T47D (cell line): ENCODE data around the gene FAM187B.

Experiments
- DNase-seq, 2 experiments: peaks; one replicate each; pipeline versions ENCODE4 v3.0.0 to v3.0.0-alpha.2; 2011 to 2012; ENCODE audit warnings: low read depth in 1 of 2, low spot score in 1 of 2
- JUND ChIP-seq: IDR thresholded peaks from 2 replicates; pipeline ENCODE4 v1.6.1; 2012; ENCODE audit warnings: low read depth
- in situ Hi-C: cut with HindIII; loops from 2 replicates; pipeline ENCODE4 v1.10.0; 2016; ENCODE audit warnings: low sequenced_read_pairs, low pct_unique_long_range_greater_than_20kb

Gene FAM187B

GRCh38 chr19:35194012-35194984 lies 34.2 kb downstream of the FAM187B start:
- in situ Hi-C loops, result no loop called here
- no peak for DNase-seq
- TF ChIP-seq JUND, result no peak

- no peak for TF ChIP-seq JUND
- in situ Hi-C loops, result no loop called here
- DNase-seq, result no peak
These were observed 43.7 kb downstream of the FAM187B start for GRCh38 chr19:35184884-35185283.

GRCh38 chr19:35184267-35184666 lies 44.3 kb downstream of the FAM187B start:
- in situ Hi-C loops, result no loop called here
- DNase-seq, result no peak
- no peak for TF ChIP-seq JUND

- no peak for DNase-seq
- in situ Hi-C loops, result no loop called here
- TF ChIP-seq JUND, result no peak
These were observed 47.2 kb downstream of the FAM187B start for GRCh38 chr19:35181387-35181786.

- in situ Hi-C loops, result no loop called here
- no peak for TF ChIP-seq JUND
- no peak for DNase-seq
These were observed 48.7 kb downstream of the FAM187B start for GRCh38 chr19:35179830-35180229.

GRCh38 chr19:35178701-35179100 lies 49.8 kb downstream of the FAM187B start:
- in situ Hi-C loops, result no loop called here
- no peak for DNase-seq

GRCh38 chr19:35177377-35178274 lies 50.9 kb downstream of the FAM187B start:
- TF ChIP-seq JUND, result no peak
- in situ Hi-C loops, result no loop called here
- no peak for DNase-seq

More at GRCh38 chr19:35178701-35179100, 49.8 kb downstream of the FAM187B start:
- no peak for TF ChIP-seq JUND

- in situ Hi-C loops, result no loop called here
- TF ChIP-seq JUND, result no peak
- no peak for DNase-seq
These were observed 52.4 kb downstream of the FAM187B start for GRCh38 chr19:35176181-35176570.
